NCI-H1694 (cell line): ENCODE results near the gene FBXO10.
"Not testable (repeated sequence)": the region's sequence is repeated elsewhere in the genome, so short reads cannot be mapped to it uniquely, and the experiment has no call there.

Experiments used
- DNase-seq: peaks from one replicate; lab custom pipeline; 2025; lab: John Stamatoyannopoulos, UW

The FBXO10 gene

GRCh38 chr9:37550781-37551180 lies 25.4 kb downstream of the FBXO10 start:
- DNase-seq, result no peak

GRCh38 chr9:37549527-37549926 lies 26.7 kb downstream of the FBXO10 start:
- DNase-seq, result no peak

- DNase-seq, result no peak
These were observed 28.8 kb downstream of the FBXO10 start for GRCh38 chr9:37547328-37547878.

DNA sequence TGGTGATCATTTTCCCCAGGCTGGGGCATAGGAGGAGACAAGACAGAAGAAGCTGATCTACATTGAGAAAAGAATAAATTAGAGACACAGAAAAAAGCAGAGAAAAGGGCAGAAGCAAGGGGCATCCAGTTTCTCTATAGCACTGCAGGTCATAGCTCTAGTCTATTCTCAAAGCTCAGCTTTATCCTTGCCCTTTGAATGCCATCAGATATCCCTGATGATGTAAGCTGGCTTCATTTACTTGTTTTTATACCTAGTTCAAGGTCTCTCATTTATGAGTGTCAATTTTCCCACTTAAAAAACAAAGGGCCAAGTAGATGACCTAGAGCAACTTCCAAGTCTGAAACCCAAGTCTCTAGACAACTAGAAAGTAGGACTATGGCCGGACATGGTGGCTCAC lies 32.7 kb downstream of the FBXO10 start:
- DNase-seq, result no peak

DNA sequence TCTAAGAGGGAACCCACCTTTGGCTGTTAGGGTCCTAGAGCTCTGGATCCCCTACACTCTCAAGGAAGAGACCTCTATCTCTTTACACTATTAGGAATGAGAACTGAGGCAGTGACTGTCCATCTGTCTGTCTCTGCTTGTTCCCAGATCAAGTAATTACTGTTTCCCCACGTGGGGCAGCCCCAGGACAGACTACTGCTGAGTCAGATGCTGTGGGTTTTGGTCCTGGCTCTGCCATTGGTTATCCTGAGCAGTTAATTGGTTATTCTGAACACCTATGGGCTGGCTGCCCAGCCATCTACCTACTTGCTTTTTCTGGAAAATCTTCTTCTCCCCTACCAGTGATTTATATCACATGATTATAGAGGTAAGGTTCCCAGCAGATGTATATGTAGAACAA lies 33.3 kb downstream of the FBXO10 start:
- no peak for DNase-seq

DNA sequence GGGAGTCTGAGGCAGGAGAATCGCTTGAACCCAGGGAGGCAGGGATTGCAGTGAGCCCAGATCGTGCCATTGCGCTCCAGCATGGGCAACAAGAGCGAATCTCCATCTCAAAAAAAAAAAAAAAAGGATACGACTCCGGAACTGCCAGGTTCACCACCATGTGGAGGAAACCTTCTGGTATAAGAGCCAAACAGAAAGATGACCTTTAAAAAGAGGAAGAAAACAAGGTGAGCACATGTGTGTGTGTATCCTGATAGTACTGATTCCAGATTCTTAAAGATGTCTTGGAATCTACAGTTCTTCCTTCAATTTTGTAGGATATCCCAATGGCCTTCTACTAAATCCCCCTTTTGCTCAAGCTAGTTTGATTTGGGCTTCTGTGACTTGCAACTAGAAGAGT lies 33.7 kb downstream of the FBXO10 start:
- DNase-seq, result no peak

- DNase-seq, result no peak
These were observed 34.7 kb downstream of the FBXO10 start for GRCh38 chr9:37541465-37541864.

DNA sequence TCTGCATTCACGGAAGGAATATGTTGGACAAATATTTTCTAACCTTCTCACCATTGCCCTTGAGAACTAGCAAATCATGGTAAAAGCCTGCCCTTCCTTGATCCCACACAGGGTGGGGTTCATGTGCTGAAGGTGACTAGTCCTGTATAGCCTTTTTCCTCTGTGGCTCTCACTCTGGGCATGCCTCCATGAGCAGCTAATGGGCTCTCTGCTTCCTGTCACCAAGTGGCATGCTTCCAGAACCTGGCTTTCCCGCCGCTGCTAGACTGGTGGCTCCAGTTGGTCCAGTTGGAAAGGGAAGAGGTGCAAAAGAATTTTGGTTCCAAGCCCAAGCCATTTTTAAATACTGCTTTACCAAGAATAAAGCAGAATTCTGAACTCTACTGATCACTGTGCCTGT lies 35.5 kb downstream of the FBXO10 start:
- no peak for DNase-seq

DNA sequence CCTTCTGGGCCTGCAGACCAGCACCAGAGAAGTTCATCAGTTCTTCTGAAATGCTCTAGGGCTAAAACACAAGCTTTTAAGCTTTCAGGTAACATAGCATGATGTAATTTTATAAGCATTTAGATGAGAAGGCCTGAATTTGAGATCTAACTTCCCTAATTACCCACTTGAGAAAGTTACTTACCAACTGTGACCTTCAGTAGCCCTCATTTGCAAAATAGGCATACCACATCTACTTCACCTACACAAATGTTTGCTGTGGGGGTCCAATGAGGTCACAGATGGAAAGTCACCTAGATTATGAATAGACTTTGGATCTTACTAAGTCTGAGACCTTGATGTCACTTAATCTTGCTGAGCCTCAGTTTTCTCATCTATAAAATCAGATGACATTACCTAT lies 36.5 kb downstream of the FBXO10 start:
- DNase-seq, result no peak

- no peak for DNase-seq
These were observed 38.1 kb downstream of the FBXO10 start for GRCh38 chr9:37538099-37538498.

DNA sequence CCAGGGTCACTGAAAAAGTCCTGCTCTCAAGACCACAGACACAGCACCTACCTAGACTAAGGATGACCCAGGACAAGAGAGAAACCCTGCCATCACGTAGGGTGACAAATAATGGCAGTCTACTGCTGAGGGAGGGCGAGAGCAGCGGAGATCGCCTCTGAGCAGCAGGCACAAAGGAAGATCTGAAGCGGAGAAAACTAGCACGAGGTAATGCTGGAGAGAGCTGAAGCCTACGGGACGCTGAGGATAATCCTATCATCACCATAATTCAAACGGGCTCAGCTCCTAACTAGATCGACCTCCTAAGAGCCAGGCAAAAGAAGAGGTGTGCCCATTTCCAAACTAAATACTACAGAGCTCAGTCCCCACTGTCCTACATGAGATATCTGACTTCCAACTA lies 41.3 kb downstream of the FBXO10 start:
- DNase-seq, result no peak

DNA sequence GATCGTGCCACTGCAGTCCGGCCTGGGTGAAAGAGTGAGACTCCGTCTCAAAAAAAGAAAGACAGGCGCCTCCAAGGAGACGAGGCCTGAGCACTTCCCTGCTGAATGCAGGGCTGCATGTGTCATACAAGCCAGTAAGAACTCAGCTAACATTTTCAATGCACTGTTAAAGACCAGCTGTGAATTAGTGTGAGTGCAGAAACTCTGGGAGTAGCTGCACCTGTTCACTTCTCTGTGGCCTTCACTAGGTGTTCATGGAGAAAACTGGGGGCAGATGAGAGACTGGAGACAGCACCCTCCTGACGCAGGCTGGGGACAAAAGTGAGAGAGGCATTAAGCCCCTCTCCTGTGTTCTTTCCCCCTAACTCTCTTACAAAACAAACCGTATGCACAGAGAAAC lies 41.8 kb downstream of the FBXO10 start:
- no peak for DNase-seq

- DNase-seq, result no peak
These were observed 44.5 kb downstream of the FBXO10 start for GRCh38 chr9:37531699-37532098.

GRCh38 chr9:37528652-37529471 lies 47.3 kb downstream of the FBXO10 start:
- DNase-seq, result no peak

GRCh38 chr9:37523916-37524315 lies 52.3 kb downstream of the FBXO10 start:
- DNase-seq, result no peak

- DNase-seq, result no peak
These were observed 53.2 kb downstream of the FBXO10 start for GRCh38 chr9:37522971-37523370.

GRCh38 chr9:37521111-37521510 lies 55.1 kb downstream of the FBXO10 start:
- no peak for DNase-seq

- DNase-seq, result no peak
These were observed 55.5 kb downstream of the FBXO10 start for GRCh38 chr9:37520641-37521040.

DNA sequence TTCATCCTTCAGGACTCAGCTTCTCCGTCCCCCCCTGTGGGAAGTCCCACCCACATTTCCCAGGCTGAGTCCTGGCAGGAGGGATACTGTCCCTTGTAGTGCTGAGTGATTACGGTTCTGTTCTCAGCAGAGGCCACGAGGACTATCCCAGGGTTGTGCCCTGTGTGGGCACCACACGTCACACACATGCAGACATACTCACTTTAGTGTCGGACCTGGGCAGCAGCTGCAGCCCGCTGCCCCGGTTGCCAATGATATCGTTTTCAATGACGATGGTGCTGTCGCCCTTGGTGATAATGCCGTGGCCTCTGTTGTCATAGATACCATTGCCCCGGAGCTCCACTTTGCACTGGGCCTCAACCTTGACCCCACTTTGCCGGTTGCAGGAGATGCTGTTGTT lies 58.3 kb downstream of the FBXO10 start:
- DNase-seq, result no peak

DNA sequence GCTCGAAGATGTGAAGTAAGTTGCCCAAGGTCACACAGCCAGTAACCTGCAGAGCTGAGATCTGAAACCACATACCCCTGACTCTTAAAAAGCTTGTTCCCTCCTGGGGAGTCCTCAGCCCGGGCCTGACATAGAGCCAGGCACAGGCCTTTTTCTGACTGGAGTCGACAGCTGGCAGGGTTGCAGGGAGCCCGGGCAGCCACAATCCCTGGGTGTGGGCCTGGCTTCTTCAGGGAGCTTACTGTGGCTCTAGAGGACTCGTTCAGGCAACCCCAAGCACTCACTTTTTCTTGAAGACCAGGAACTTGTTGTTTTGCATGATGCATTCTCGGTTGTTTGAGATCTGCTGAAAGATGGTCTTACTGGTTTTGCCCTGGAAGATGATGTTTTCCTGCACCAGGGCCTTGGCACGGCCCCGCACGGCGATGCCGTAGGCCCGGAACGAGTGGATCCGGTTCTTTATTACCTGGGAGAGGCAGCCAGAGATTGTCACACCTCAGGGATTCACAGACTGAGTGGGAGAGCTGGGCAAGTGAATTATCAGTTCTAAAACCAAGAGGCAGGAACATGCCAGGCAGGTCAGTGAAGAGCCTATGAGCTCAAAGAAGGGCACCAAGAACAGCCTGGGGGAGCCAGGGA lies 60.4 kb downstream of the FBXO10 start:
- DNase-seq, result no peak

DNA sequence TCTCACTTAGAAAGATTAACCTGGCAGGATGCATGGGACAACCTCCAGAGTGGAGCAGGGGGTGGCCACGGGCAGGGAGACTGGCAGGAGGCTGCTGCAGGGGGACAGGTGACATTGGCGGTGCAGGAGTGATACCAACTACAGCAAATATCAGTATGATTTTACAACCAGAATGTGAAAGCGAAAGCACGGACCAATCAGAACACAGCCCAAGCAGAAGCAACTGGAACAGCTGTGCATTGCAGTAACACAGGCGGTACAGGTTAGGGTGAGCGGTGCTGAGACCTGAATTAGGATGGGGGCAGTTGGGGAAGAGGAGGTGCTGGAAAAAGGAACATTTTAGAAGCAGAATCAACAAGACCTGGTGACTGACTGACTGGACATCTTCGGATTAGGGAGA lies 61.2 kb downstream of the FBXO10 start:
- no peak for DNase-seq

DNA sequence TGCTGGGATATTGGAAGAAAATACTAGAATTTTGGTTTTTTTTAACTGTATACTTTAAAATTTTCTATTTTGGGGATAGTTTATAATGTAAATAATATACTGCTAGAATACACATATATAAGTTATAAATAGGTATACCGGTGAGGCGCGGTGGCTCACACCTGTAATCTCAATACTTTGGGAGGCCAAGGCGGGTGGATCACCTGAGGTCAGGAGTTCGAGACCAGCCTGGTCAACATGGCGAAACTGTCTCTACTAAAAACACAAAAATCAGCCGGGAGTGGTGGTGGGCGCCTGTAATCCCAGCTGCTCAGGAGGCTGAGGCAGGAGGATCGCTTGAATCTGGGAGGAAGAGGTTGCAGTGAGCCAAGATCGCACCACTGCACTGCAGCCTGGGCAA lies 61.8 kb downstream of the FBXO10 start:
- not testable (repeated sequence) for DNase-seq

DNA sequence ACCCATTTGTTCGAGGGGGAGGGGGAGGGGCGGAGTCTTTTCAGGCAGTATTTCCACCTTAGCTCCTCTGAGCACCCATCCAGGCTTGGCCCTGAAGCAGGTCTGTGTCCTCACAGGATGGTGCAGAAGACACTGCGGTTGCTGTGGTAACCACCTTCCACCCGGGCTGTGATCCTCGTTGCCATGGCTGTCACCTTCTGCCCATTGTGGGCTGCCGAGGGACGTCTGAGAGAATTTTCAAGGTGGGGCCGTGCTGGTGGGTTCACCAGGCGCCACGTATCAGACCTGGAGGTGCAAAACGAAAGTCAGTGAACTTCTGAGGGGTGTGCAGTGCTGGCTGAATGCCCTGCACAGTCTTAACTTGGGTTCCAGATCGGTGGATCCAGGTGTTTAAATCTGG lies 63.7 kb downstream of the FBXO10 start:
- DNase-seq, result no peak
